ENCODE results near the gene SLC37A3.
"Not testable (repeated sequence)": the region's sequence is repeated elsewhere in the genome, so short reads cannot be mapped to it uniquely, and the experiment has no call there.

SLC37A3 gene

DNA sequence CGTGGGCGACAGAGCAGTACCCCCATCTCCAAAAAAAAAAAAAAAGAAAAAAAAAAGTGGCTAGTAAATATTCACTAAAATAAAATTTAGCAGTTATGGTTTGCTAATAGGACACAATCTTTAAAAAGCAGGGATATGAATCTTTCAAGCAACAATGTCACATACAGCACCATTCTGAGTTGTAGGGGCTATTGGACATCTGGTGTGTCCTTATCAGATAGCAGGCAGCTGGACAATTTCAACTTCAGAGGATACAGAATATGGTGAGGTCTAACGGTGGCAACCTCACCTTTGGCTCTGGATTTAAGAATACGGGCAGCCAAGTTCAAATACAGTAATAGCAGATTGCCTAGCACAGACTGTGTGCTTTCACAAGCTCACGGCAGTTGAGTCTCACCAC is 51.1 kb downstream of the SLC37A3 start:
- Histone ChIP-seq H2AFZ (ENCODE audit: low read length) (no peak overlapping the region), H3K9me2 (ENCODE audit: low read depth, low read length) (no peaks in the 10 kb centered on the region), H3K4me2 (ENCODE audit: low read length) (no peak overlapping the region), H3K9ac (ENCODE audit: low read length) (no peak overlapping the region), H4K20me1 (ENCODE audit: insufficient read depth, low read length) (no peaks in the 10 kb centered on the region), H3F3A (ENCODE audit: insufficient read depth, low read length) (no peaks in the 10 kb centered on the region), H3K27me3 (ENCODE audit: insufficient read depth, low read length) (no peaks in the 10 kb centered on the region), H3K79me2 (ENCODE audit: insufficient read depth, low read length) (no peaks in the 10 kb centered on the region), H3K27ac (ENCODE audit: low read depth, low read length, poor library complexity, severe bottlenecking) (no peak overlapping the region), H3K4me3 (ENCODE audit: low read depth, low read length, poor library complexity, severe bottlenecking) (no peak overlapping the region), H3K9me3 (ENCODE audit: low read length) (no peaks in the 10 kb centered on the region), H3K4me1 (ENCODE audit: insufficient read depth, low read length, severe bottlenecking) (no peaks in the 10 kb centered on the region), H3K36me3 (ENCODE audit: insufficient read depth, low read length) (no peaks in the 10 kb centered on the region; the same call in 1 of the 2 replicates)
- no peak for TF ChIP-seq EZH2 (IDR thresholded peaks at IDR 0.05; ENCODE audit: borderline replicate concordance, low read length)
- TF ChIP-seq, protein P1, sequence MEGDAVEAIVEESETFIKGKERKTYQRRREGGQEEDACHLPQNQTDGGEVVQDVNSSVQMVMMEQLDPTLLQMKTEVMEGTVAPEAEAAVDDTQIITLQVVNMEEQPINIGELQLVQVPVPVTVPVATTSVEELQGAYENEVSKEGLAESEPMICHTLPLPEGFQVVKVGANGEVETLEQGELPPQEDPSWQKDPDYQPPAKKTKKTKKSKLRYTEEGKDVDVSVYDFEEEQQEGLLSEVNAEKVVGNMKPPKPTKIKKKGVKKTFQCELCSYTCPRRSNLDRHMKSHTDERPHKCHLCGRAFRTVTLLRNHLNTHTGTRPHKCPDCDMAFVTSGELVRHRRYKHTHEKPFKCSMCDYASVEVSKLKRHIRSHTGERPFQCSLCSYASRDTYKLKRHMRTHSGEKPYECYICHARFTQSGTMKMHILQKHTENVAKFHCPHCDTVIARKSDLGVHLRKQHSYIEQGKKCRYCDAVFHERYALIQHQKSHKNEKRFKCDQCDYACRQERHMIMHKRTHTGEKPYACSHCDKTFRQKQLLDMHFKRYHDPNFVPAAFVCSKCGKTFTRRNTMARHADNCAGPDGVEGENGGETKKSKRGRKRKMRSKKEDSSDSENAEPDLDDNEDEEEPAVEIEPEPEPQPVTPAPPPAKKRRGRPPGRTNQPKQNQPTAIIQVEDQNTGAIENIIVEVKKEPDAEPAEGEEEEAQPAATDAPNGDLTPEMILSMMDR (IDR thresholded peaks at IDR 0.05; ENCODE audit: low read length), result no peak

DNA sequence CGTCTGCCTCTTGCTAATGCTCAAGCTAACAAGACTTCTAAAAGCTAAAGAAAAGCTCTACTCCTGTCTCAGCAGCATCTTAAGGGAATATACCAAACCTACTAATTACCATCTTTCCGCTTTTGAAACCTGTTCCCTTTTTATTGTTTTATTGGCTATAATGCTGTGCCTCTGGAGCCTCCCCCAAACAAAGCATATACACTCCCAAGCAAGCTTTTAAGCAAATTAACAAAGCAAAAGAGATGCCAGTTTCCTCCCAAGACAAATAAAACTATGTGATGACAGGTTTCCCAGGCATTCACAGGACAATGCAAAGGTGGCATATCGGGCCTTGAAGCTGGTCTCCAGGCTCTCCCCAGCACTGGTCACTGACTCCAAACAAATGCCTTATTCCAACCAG is 52.9 kb downstream of the SLC37A3 start:
- no peak overlapping the region for H3K9ac ChIP-seq (ENCODE audit: low read length)
- H3K9me2 ChIP-seq (ENCODE audit: low read depth, low read length), result no peaks in the 10 kb centered on the region
- no peaks in the 10 kb centered on the region for H4K20me1 ChIP-seq (ENCODE audit: insufficient read depth, low read length)
- no peak overlapping the region for H3K27ac ChIP-seq (ENCODE audit: low read depth, low read length, poor library complexity, severe bottlenecking)
- no peaks in the 10 kb centered on the region for H3F3A ChIP-seq (ENCODE audit: insufficient read depth, low read length)
- no peaks in the 10 kb centered on the region for H3K9me3 ChIP-seq (ENCODE audit: low read length)
- no peak overlapping the region for H3K4me2 ChIP-seq (ENCODE audit: low read length)
- no peaks in the 10 kb centered on the region for H3K79me2 ChIP-seq (ENCODE audit: insufficient read depth, low read length)
- TF ChIP-seq EZH2 (IDR thresholded peaks at IDR 0.05; ENCODE audit: borderline replicate concordance, low read length), result no peak
- TF ChIP-seq, protein P1 (IDR thresholded peaks at IDR 0.05; ENCODE audit: low read length), result no peak
- H3K27me3 ChIP-seq (ENCODE audit: insufficient read depth, low read length), result no peaks in the 10 kb centered on the region
- H2AFZ ChIP-seq (ENCODE audit: low read length), result no peak overlapping the region
- no peaks in the 10 kb centered on the region for H3K4me1 ChIP-seq (ENCODE audit: insufficient read depth, low read length, severe bottlenecking)
- no peaks in the 10 kb centered on the region for H3K36me3 ChIP-seq (ENCODE audit: insufficient read depth, low read length)
- no peak overlapping the region for H3K4me3 ChIP-seq (ENCODE audit: low read depth, low read length, poor library complexity, severe bottlenecking)

DNA sequence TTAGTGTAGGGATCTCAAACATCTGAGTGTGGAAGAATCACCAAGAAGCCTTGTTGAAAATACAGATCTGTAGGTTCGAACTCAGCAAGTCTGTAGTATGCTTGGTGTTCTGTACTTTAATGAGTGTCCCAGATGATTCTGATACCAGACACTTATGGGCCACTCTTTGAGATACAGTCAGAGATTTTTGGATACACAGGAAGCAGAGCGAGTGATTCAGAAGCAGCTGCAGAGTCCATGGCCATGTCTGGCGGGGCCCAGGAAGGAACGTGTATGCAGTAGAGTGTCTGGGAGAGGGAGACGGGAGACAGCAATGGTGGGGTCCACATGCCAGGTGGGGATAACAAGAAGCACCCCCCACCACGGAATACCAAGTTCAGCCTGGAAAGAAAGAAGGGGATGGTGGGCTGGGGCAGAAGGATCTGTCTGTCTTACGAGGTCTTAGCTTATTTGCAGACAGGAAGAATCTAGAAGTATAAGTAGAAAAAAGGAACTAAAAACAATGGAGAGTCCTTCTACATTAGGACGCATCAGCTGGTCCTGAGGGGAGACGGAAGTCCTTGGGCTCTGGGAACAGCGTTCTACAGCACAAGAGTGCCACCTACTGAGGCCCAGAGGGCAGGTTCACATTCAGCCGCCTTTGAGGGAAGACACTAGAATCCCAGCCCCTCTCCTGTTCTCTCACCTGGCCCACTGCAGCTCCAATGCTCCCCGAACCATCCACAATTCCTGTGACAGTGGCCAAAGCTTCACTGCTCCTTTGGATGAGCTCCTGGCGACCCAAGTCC is 55.4 kb downstream of the SLC37A3 start:
- Histone ChIP-seq H3F3A (ENCODE audit: insufficient read depth, low read length) (no peaks in the 10 kb centered on the region), H3K27ac (ENCODE audit: low read depth, low read length, poor library complexity, severe bottlenecking) (no peak overlapping the region), H3K9ac (ENCODE audit: low read length) (no peak overlapping the region), H3K4me3 (ENCODE audit: low read depth, low read length, poor library complexity, severe bottlenecking) (no peak overlapping the region), H3K27me3 (ENCODE audit: insufficient read depth, low read length) (no peaks in the 10 kb centered on the region), H3K4me1 (ENCODE audit: insufficient read depth, low read length, severe bottlenecking) (no peaks in the 10 kb centered on the region), H3K36me3 (ENCODE audit: insufficient read depth, low read length) (no peaks in the 10 kb centered on the region), H3K79me2 (ENCODE audit: insufficient read depth, low read length) (no peaks in the 10 kb centered on the region), H3K4me2 (ENCODE audit: low read length) (no peak overlapping the region), H3K9me3 (ENCODE audit: low read length) (no peaks in the 10 kb centered on the region), H2AFZ (ENCODE audit: low read length) (no peak overlapping the region), H3K9me2 (ENCODE audit: low read depth, low read length) (no peaks in the 10 kb centered on the region), H4K20me1 (ENCODE audit: insufficient read depth, low read length) (no peaks in the 10 kb centered on the region)
- no peak for TF ChIP-seq EZH2 (IDR thresholded peaks at IDR 0.05; ENCODE audit: borderline replicate concordance, low read length)
- TF ChIP-seq, protein P1 (IDR thresholded peaks at IDR 0.05; ENCODE audit: low read length), result peak; percentile 83

DNA sequence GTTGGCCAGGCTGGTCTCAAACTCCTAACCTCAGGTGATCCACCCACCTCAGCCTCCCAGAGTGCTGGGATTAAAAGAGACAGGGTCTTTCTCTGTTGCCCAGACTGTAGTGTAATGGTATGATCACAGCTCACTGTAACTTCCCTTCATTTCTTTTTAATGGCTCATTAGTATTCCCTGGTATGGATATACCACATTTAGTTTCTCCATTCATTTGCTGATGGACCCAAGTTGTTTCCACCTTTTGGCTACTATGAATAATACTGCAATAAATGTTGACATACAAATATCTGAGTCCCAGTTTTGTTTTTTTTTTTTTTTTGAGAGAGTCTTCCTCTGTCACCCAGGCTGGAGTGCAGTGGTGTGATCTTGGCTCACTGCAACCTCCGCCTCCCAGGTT is 59.4 kb downstream of the SLC37A3 start:
- not testable (repeated sequence) for H4K20me1 ChIP-seq (ENCODE audit: insufficient read depth, low read length); H3K27ac ChIP-seq (ENCODE audit: low read depth, low read length, poor library complexity, severe bottlenecking); H3F3A ChIP-seq (ENCODE audit: insufficient read depth, low read length); H3K4me2 ChIP-seq (ENCODE audit: low read length); H3K27me3 ChIP-seq (ENCODE audit: insufficient read depth, low read length); H3K9me2 ChIP-seq (ENCODE audit: low read depth, low read length); H3K4me3 ChIP-seq (ENCODE audit: low read depth, low read length, poor library complexity, severe bottlenecking); H3K79me2 ChIP-seq (ENCODE audit: insufficient read depth, low read length); H2AFZ ChIP-seq (ENCODE audit: low read length); H3K9me3 ChIP-seq (ENCODE audit: low read length); H3K36me3 ChIP-seq (ENCODE audit: insufficient read depth, low read length); H3K4me1 ChIP-seq (ENCODE audit: insufficient read depth, low read length, severe bottlenecking); H3K9ac ChIP-seq (ENCODE audit: low read length)
